CD4-positive, alpha-beta T cell treated with Interferon alpha-2 for 1 hour (primary cell): ENCODE data around the gene CABLES1.
A peak's percentile ranks its signal among the peaks of the same experiment; 100 is the strongest.

Experiments used
- DNase-seq, 2 donors: peaks; one replicate each; pipeline ENCODE4 v3.0.0-alpha.2; 2020 to 2022

Gene CABLES1

GRCh38 chr18:23247896-23248295 lies 112.6 kb downstream of the CABLES1 start:
- no peak for DNase-seq

GRCh38 chr18:23248826-23249225 lies 113.5 kb downstream of the CABLES1 start:
- no peak for DNase-seq

GRCh38 chr18:23249348-23249747 lies 114.1 kb downstream of the CABLES1 start:
- no peak for DNase-seq

GRCh38 chr18:23250893-23251656 lies 115.8 kb downstream of the CABLES1 start:
- DNase-seq, result peak in 1 of 2 donors; percentile 34

- no peak for DNase-seq
Observed at GRCh38 chr18:23253630-23254029, 118.3 kb downstream of the CABLES1 start.

- no peak for DNase-seq
Observed at GRCh38 chr18:23257137-23257536, 121.9 kb downstream of the CABLES1 start.

- peak in 1 of 2 donors; percentile 25 for DNase-seq
Observed at GRCh38 chr18:23257686-23258565, 122.6 kb downstream of the CABLES1 start.

- no peak for DNase-seq
Observed at GRCh38 chr18:23258566-23259469, 123.5 kb downstream of the CABLES1 start.

GRCh38 chr18:23259701-23260681 lies 124.7 kb downstream of the CABLES1 start:
- peak; percentile 12 to 20 for DNase-seq

GRCh38 chr18:23260926-23261590 lies 125.8 kb downstream of the CABLES1 start:
- DNase-seq, result no peak

- no peak for DNase-seq
Observed at GRCh38 chr18:23263551-23264235, 128.4 kb downstream of the CABLES1 start.

GRCh38 chr18:23265682-23266399 lies 130.6 kb downstream of the CABLES1 start:
- DNase-seq, result no peak

- peak in 1 of 2 donors; percentile 6 for DNase-seq
Observed at GRCh38 chr18:23266717-23267446, 131.6 kb downstream of the CABLES1 start.

GRCh38 chr18:23267447-23267776 lies 132.1 kb downstream of the CABLES1 start:
- no peak for DNase-seq

- no peak for DNase-seq
Observed at GRCh38 chr18:23268641-23269040, 133.4 kb downstream of the CABLES1 start.

- DNase-seq, result peak in 1 of 2 donors; percentile 3
Observed at GRCh38 chr18:23269068-23269467, 133.8 kb downstream of the CABLES1 start.

GRCh38 chr18:23269928-23270327 lies 134.6 kb downstream of the CABLES1 start:
- no peak for DNase-seq

GRCh38 chr18:23270986-23271680 lies 135.8 kb downstream of the CABLES1 start:
- no peak for DNase-seq
